Nephron progenitor cell (in vitro differentiated cells): Measurements from ENCODE around the gene PIP5K1B.
"Not testable (repeated sequence)": the region's sequence is repeated elsewhere in the genome, so short reads cannot be mapped to it uniquely, and the experiment has no call there.

Source experiments
- DNase-seq: peaks from one replicate; pipeline ENCODE4 v3.0.0; 2021
- H3K27ac Mint-ChIP-seq: 2 replicates; pipeline ENCODE4 v1.8.0; 2021; ENCODE audit warnings: mild to moderate bottlenecking, moderate library complexity, mixed read lengths
- H3K27me3 Mint-ChIP-seq: 2 replicates; pipeline ENCODE4 v1.8.0; 2021; ENCODE audit warnings: mild to moderate bottlenecking, low read depth, mixed read lengths; ENCODE audit not compliant: poor library complexity
- H3K36me3 Mint-ChIP-seq: 2 replicates; pipeline ENCODE4 v1.8.0; 2021; ENCODE audit warnings: low read depth, mixed read lengths
- H3K4me1 Mint-ChIP-seq: 2 replicates; pipeline ENCODE4 v1.8.0; 2021; ENCODE audit warnings: mixed read lengths
- H3K4me3 Mint-ChIP-seq: 2 replicates; pipeline ENCODE4 v1.8.0; 2021; ENCODE audit warnings: mild to moderate bottlenecking, moderate library complexity, mixed read lengths
- H3K9me3 Mint-ChIP-seq: 2 replicates; pipeline ENCODE4 v1.8.0; 2021; ENCODE audit warnings: mild to moderate bottlenecking, moderate library complexity, mixed read lengths
- CTCF ChIP-seq: fragments of 200-600 bp; sonication (generic); IDR thresholded peaks from 2 replicates; pipeline ENCODE4 v1.5.0; 2021; ENCODE audit warnings: antibody characterized with exemption

Gene PIP5K1B

GRCh38 chr9:68983008-68983411 is 278.0 kb downstream of the PIP5K1B start:
- Mint-ChIP-seq H3K9me3 (peaks cover 4% of the 10 kb centered on the region), H3K27ac (peak overlapping the region; percentile 8), H3K4me3 (no peak overlapping the region), H3K36me3 (peaks cover 8% of the 10 kb centered on the region), H3K27me3 (peaks cover 6% of the 10 kb centered on the region), H3K4me1 (peaks cover 63% of the 10 kb centered on the region)
- no peak for TF ChIP-seq CTCF
- no peak for DNase-seq

GRCh38 chr9:68983522-68984424 is 278.7 kb downstream of the PIP5K1B start:
- peaks cover 4% of the 10 kb centered on the region for H3K27me3 Mint-ChIP-seq
- no peaks in the 10 kb centered on the region for H3K9me3 Mint-ChIP-seq
- peak overlapping the region; percentile 8 for H3K27ac Mint-ChIP-seq
- no peak for DNase-seq
- no peak for TF ChIP-seq CTCF
- H3K4me1 Mint-ChIP-seq = peaks cover 61% of the 10 kb centered on the region
- no peak overlapping the region for H3K4me3 Mint-ChIP-seq
- H3K36me3 Mint-ChIP-seq = peaks cover 4% of the 10 kb centered on the region

GRCh38 chr9:68986949-68987348 is 281.9 kb downstream of the PIP5K1B start:
- H3K27me3 Mint-ChIP-seq, H3K4me3 Mint-ChIP-seq, H3K9me3 Mint-ChIP-seq, H3K27ac Mint-ChIP-seq, DNase-seq, H3K36me3 Mint-ChIP-seq: not testable (repeated sequence)
- H3K4me1 Mint-ChIP-seq = peaks cover 29% of the 10 kb centered on the region

GRCh38 chr9:68991457-68991856 is 286.4 kb downstream of the PIP5K1B start:
- H3K9me3 Mint-ChIP-seq = no peaks in the 10 kb centered on the region
- no peak overlapping the region for H3K27ac Mint-ChIP-seq
- H3K27me3 Mint-ChIP-seq = peaks cover 4% of the 10 kb centered on the region
- H3K36me3 Mint-ChIP-seq = peaks cover 3% of the 10 kb centered on the region
- no peak for DNase-seq
- peaks cover 4% of the 10 kb centered on the region for H3K4me1 Mint-ChIP-seq
- no peak overlapping the region for H3K4me3 Mint-ChIP-seq
- TF ChIP-seq CTCF = no peak

GRCh38 chr9:68995776-68996175 is 290.7 kb downstream of the PIP5K1B start:
- TF ChIP-seq CTCF = no peak
- no peak for DNase-seq
- Mint-ChIP-seq H3K4me1 (peaks cover 36% of the 10 kb centered on the region), H3K36me3 (peaks cover 3% of the 10 kb centered on the region), H3K27me3 (peaks cover 8% of the 10 kb centered on the region), H3K27ac (no peak overlapping the region), H3K9me3 (no peaks in the 10 kb centered on the region), H3K4me3 (no peak overlapping the region)

- H3K36me3 Mint-ChIP-seq = peaks cover 3% of the 10 kb centered on the region
- no peak for DNase-seq
- no peaks in the 10 kb centered on the region for H3K9me3 Mint-ChIP-seq
- no peak overlapping the region for H3K4me3 Mint-ChIP-seq
- peaks cover 40% of the 10 kb centered on the region for H3K4me1 Mint-ChIP-seq
- TF ChIP-seq CTCF = no peak
- peaks cover 8% of the 10 kb centered on the region for H3K27me3 Mint-ChIP-seq
- H3K27ac Mint-ChIP-seq = no peak overlapping the region
These were observed 291.4 kb downstream of the PIP5K1B start for GRCh38 chr9:68996462-68996861.
